Stimulated activated CD8-positive, alpha-beta memory T cell treated with anti-CD3 and anti-CD28 coated beads, Interleukin-4, amount 100 ng/mL, for 4 hours (primary cell): ENCODE results near the gene LGALS7B.
"Not testable (repeated sequence)": the region's sequence is repeated elsewhere in the genome, so short reads cannot be mapped to it uniquely, and the experiment has no call there.

Experiments
- DNase-seq, 2 donors: peaks; one replicate each; pipeline ENCODE4 v3.0.0-alpha.2; 2020; ENCODE audit warnings: low read depth in 2 of 2, low spot score in 1 of 2

Gene LGALS7B

GRCh38 chr19:38817081-38817480, 28.1 kb downstream of the LGALS7B start:
- DNase-seq, result no peak

DNA sequence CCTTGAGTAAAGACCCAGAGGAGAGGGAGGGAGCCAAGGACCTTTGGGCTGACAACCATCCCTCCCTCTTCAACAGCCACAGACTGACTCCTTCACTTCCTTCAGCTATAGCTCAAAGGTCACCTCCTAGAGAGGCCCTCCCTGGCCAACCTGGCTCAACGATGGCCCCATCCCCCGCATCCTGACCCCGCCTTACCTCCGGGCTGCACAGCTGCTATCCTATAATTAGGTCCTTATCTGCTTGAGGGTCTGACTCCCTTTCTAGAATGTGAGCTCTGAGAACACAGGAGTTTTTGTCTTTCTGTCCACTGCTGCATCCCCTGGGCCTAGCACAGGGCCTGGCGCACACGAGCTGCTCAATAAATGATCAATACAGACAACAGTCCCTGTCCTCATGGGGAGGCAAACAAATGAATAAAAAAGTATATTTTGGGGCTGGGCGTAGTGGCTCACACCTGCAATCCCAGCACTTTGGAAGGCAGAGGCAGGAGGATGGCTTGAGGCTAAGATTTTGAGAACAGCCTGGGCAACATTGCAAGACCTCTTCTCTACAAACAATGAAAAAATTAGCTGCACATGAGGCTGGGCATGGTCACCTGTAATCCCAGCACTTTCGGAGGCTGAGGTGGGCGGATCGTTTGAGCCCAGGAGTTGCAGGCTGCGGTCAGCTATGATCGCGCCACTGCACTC, 30.4 kb downstream of the LGALS7B start:
- DNase-seq, result no peak

- not testable (repeated sequence) for DNase-seq
These were observed 32.3 kb downstream of the LGALS7B start for GRCh38 chr19:38821230-38821825.

DNA sequence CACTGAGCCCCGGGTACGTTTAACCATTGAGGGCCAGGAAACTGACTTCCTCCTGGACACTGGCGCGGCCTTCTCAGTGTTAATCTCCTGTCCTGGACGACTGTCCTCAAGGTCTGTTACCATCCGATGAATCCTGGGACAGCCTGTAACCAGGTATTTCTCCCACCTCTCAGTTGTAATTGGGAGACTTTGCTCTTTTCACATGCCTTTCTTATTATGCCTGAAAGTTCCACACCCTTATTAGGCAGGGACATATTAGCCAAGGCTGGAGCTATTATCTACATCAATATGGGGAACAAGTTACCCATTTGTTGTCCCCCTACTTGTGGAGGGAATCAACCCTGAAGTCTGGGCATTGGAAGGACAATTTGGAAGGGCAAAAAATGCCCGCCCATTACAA, 36.9 kb downstream of the LGALS7B start:
- DNase-seq, result not testable (repeated sequence)

- DNase-seq, result no peak
These were observed 38.0 kb downstream of the LGALS7B start for GRCh38 chr19:38826856-38827551.

GRCh38 chr19:38829203-38829602, 40.2 kb downstream of the LGALS7B start:
- not testable (repeated sequence) for DNase-seq

- no peak for DNase-seq
These were observed 41.2 kb downstream of the LGALS7B start for GRCh38 chr19:38830039-38830733.

DNA sequence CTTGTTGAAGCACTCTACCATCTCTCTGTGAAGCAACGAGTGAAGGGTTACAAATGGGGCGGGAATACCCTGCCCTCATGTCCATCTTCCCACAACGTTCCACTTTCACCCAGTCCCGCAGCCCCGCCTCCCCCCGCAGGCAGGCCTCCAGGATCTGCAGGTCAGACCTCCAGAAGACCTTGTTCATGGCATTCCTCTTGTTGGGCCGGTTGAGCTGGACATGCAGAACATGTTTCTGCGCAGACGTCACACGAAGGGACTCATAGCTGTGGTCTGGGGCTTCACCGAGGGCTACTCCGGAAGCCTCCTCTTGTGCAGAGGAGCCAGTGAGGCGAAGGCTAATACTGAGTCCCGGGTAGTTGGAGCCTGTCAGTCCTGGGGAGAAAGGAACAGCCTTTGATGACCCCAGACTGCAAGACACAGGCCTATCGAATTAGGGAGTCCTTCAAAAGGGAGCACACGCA, 42.2 kb downstream of the LGALS7B start:
- DNase-seq, result no peak

DNA sequence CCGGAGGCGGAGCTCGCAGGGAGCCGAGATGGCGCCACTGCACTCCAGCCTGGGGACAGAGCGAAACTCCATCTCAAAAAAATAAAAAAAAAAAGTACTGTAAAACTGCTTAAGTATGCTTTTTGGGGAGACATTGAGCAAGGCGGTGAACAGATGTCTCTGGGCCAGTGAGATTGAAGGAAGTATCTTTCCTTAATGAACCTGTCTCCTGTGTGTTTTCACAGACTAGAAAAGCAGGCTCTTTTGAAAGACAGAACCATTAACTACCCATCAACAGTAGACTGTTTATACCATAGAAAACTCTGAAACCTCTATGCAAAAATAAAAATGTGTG, 44.1 kb downstream of the LGALS7B start:
- no peak for DNase-seq

GRCh38 chr19:38834104-38834490, 45.1 kb downstream of the LGALS7B start:
- DNase-seq, result no peak

DNA sequence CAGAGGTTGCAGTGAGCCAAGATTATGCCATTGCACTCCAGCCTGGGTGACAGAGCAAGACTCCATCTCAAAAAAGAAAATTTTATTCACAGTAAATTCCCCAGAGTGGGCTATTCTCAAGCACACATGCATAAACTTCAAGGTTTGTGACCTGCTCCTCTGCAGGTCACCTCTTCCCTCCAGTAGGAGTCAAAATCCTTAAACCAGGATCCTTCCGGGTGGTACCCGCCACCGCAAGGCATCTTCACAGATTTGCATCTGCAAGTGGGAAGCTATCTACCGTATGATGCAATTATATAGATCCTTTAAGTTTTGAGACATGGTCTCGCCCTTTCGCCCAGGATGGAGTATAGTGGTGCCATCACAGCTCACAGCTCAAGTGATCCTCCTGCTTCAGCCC, 45.6 kb downstream of the LGALS7B start:
- DNase-seq, result no peak

DNA sequence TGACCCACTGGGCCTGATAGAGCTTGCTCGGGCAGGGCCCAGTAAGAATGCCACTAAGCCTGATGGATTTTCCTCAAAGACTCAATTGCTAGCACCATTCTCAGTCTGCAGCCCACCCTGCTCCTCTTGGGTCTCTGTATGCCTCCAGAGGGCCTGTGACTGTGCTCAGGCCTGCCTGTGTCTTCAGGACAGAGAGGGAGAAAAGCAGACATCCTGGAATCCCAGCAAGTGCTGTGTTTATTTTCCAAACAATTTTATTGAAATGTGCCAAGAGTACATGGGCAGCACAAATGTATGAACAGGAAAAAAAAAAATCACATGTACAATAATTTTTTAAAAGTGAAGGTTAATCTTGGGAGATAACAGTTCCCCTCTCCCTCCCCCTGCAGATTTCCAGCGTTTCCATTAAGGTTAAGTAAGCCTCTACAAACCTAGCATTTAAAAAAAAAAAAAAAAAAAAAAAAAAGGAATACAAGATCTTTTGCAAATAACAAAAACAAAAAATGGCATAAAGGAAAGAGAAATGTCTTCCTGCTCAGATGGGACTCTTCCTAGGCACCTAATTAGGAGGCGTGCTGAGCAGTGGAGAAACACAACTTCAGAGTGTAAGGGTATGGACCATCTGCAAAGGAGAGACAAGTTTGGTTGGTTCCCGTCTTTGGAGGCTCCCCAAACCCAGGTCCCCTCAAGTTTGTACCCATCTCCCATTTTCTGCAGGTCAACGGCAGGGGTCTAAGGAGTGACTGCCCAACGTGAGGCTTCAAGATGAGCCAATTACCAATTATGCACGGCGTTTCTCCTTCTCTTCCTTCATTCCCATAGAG, 47.4 kb downstream of the LGALS7B start:
- no peak for DNase-seq

GRCh38 chr19:38836983-38837626, 48.1 kb downstream of the LGALS7B start:
- no peak for DNase-seq

DNA sequence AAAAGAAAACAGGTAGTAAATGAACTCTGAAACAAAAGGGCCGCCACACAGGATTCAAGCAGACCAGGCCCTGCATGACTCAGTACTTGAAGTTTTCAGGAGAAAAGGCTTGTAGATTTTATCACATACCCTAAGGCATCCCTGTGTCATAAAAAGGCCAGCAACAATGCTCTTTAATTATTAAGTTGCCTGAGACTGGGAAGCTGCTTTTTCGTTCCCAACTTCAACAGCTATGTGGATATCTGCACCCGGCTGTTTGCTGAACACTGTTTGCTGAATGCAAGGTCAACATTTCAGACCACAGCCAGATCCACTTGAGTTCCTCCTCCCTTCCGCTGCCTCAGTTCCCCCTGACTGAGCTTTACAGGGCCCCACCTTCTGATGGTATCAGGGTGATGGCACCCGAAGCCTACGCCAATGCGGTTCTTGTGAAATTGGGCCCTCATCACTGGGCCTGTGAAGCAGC, 48.7 kb downstream of the LGALS7B start:
- DNase-seq, result no peak

- DNase-seq, result peak; percentile 31 to 44
These were observed 49.4 kb downstream of the LGALS7B start for GRCh38 chr19:38838208-38838985.

- DNase-seq, result no peak
These were observed 50.2 kb downstream of the LGALS7B start for GRCh38 chr19:38838986-38839761.

DNA sequence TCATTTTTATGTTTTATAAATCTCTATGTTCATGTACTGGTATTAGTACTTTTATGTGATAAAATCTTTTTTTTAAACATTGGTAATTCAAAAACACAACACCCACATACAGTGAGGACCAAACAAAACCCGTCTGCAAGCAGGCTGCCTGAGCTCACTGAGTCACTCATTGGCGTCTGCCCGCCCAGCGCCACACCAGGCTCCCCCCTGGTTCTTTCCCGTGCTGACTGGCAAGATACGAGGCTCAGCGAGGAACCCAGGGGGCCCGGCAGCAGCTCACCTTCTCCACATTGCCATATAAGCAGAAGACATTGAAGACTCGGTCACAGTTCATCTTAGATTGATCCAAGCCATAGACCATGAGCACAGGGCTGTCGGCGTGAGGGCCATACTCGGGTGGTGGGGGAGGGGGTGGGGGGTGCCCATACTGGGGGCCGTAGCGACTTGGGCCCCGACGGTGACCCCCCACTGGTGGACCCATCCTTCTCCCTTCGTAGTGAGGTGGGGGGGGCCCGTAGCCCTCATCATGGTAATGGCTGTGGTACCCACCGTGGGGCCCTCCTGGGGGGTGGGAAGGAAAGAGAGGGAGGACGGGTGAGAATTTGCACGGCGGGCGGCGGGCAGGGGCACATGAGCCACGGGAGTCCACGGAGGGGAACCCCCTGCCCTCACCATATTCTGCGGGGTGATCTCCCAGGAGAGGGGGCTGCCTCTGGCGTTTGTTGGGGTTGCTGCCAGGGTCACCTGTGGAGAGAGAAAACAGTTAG, 51.0 kb downstream of the LGALS7B start:
- no peak for DNase-seq

DNA sequence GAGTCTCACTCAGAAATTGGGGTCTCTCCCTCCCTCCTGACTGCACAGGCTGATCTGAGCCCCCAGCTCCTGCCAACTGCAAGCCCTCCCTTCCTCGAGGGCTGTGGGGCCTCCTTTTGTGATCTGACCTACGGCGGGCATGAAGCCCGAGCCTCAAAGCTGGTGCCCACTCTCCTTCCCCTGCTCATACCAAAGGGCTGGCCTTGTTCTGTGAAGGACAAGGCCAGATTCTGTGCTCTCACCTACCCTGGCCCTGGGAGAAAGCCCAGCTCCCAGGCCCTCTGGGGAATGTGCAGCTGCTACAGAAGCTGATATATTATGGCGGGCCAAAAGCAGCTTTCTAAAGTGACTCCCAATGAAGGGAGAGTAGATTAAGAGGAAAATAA, 51.6 kb downstream of the LGALS7B start:
- DNase-seq, result no peak
